ENCODE data around the gene CLEC16A. TPM values are rescaled to one million over a fixed set of nuclear protein-coding genes. Genes with fewer than 3 reads are reported as not detected.

CLEC16A gene
- polyA plus RNA-seq, 1 experiment = 11.9 TPM

DNA sequence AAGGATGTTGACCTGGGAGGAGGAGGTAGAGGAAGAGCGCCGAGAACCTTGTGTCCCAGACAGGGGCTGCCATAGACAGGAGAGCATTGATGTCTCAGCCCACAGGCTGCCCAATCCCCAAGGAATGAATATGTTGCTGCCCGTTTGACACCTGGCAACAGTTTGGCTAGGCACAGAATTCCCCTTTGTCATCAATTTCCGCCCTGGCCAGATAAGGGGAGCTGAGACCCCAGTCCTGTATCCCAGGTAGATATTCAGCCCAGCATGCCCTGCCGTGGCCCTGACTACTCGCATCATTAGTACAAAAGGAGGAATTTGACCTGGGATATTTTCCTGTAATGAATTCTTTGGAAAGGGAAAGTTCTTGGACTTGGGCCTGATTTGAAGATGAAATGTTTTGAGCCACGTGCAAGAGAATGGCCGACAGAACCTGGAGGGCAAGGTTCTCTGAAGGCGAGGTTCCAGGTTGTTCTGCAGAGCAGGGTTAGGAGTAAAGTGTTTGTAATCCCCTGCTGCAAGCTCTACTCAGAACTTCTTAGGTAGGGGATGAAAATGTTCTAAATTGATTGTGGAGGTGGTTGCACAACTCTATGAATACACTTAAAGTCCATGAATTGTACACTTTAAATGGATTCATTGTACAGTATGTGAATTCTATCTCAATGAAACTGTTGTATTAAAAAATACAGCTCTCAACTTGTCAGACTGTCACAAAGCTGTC is 202.8 kb downstream of the CLEC16A start:
- H3K9me3 ChIP-seq (ENCODE audit: control insufficient read depth, insufficient read depth, low read length) = no peaks in the 10 kb centered on the region
- H3K27me3 ChIP-seq (ENCODE audit: control insufficient read depth, insufficient read depth, low read length) = no peaks in the 10 kb centered on the region
- TF ChIP-seq, protein P1, sequence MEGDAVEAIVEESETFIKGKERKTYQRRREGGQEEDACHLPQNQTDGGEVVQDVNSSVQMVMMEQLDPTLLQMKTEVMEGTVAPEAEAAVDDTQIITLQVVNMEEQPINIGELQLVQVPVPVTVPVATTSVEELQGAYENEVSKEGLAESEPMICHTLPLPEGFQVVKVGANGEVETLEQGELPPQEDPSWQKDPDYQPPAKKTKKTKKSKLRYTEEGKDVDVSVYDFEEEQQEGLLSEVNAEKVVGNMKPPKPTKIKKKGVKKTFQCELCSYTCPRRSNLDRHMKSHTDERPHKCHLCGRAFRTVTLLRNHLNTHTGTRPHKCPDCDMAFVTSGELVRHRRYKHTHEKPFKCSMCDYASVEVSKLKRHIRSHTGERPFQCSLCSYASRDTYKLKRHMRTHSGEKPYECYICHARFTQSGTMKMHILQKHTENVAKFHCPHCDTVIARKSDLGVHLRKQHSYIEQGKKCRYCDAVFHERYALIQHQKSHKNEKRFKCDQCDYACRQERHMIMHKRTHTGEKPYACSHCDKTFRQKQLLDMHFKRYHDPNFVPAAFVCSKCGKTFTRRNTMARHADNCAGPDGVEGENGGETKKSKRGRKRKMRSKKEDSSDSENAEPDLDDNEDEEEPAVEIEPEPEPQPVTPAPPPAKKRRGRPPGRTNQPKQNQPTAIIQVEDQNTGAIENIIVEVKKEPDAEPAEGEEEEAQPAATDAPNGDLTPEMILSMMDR (IDR thresholded peaks at IDR 0.05; ENCODE audit: low read depth, low read length) = no peak
- H3K4me3 ChIP-seq (ENCODE audit: low read depth, low read length) = no peak overlapping the region
- CTCF ChIA-PET = no interaction called here
- H3K27ac ChIP-seq (ENCODE audit: low read depth, low read length) = no peak overlapping the region
- DNase-seq (ENCODE audit: low read depth, low spot score) = no peak
- POLR2A ChIA-PET = interaction anchor here (0.6 kb wide), 1 partner anchor 15 kb away, joined by 3 read pairs; no protein-coding TSS in a partner anchor

DNA sequence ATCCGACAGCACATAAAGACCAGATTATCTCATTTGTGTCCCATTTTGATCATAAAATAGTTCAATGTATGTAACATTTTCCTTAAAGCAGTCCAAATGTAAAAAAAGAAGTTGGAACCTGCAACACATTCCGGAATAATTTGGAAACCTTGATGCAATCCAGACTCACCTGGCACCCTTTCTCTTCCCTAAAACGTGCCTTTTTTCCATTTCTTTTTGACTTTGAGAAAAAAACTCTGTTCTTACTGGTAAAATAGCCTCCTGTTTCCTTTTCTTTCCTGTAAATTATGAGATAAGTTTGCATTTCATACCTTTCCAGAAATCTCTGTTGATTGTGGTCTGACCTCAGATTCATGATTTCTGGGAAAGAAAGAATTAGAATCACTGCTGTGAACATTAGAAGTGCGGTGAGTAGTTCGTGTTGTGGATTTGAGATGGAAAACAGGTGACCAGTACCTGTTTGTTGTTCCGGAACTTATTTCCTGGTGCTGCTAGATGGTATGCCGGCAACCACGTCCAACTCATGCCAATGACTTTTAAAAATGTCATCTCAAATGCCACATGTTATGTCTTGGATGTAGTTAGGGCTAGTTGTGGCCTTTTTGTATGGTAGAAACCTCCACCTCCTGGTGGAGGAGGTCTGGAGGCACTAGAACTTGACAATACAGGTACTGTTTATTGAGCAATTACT is 203.5 kb downstream of the CLEC16A start:
- CTCF ChIA-PET = no interaction called here
- Histone ChIP-seq H3K27me3 (ENCODE audit: control insufficient read depth, insufficient read depth, low read length) (no peaks in the 10 kb centered on the region), H3K27ac (ENCODE audit: low read depth, low read length) (no peak overlapping the region), H3K9me3 (ENCODE audit: control insufficient read depth, insufficient read depth, low read length) (no peaks in the 10 kb centered on the region), H3K4me3 (ENCODE audit: low read depth, low read length) (no peak overlapping the region)
- TF ChIP-seq, protein P1 (IDR thresholded peaks at IDR 0.05; ENCODE audit: low read depth, low read length) = no peak
- POLR2A ChIA-PET = no interaction called here
- DNase-seq (ENCODE audit: low read depth, low spot score) = no peak

DNA sequence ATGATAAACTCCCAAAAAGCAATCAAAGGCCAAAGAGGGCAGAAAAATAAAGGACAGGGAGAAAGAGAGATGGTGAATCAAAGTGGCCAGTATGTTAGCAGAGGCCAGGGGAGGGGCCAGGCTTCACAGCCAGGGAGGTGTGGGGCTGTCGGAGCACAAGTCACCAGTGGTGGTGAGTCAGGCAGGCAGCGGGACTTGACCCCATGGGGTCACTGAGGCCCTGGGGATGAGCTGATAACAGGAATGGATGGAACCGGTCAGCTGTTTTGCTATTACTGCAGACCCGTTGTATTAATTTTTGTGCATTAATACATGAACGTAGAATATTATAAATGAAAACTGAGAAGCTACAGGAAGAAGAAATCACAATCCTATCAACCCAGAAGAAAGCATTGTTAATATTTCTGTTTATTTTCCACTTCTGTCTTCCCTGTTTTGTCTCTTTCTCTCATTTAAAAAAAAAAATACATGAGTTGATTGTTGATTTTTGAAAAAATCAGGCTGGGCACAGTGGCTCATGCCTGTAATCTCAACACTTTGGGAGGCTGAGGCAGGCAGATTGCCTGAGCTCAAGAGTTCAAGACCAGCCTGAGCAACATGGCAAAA is 204.8 kb downstream of the CLEC16A start:
- Histone ChIP-seq H3K27ac (ENCODE audit: low read depth, low read length) (no peak overlapping the region), H3K9me3 (ENCODE audit: control insufficient read depth, insufficient read depth, low read length) (no peaks in the 10 kb centered on the region), H3K27me3 (ENCODE audit: control insufficient read depth, insufficient read depth, low read length) (no peaks in the 10 kb centered on the region), H3K4me3 (ENCODE audit: low read depth, low read length) (no peak overlapping the region)
- TF ChIP-seq, protein P1 (IDR thresholded peaks at IDR 0.05; ENCODE audit: low read depth, low read length) = no peak
- ChIA-PET CTCF (interaction anchor here (0.9 kb wide), 1 partner anchor 195 kb away, joined by 4 read pairs; no protein-coding TSS in a partner anchor), POLR2A (interaction anchor here (0.6 kb wide), 1 partner anchor 107 kb away, joined by 3 read pairs; the partner anchor contains the start of gene SOCS1)
- DNase-seq (ENCODE audit: low read depth, low spot score) = no peak

DNA sequence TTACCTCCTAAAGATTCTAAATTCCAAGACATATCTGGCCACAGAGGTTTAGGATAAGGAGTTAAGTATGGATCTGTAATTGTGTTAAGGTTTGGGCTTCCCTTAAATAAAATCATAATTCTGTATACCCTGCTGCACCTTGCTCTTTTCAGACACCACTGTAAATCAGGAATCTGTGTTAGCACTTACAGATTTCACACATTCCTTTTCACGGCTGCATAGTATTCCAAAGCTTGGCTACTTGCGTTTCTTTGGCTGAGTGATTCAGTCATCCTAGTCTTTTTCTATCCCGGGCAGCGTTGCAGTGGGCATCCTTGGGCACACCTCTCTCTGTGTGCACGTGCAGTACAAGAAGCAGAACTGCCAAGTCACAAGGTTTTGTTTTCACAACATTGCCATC is 205.8 kb downstream of the CLEC16A start:
- H3K9me3 ChIP-seq (ENCODE audit: control insufficient read depth, insufficient read depth, low read length) = no peaks in the 10 kb centered on the region
- TF ChIP-seq, protein P1 (IDR thresholded peaks at IDR 0.05; ENCODE audit: low read depth, low read length) = no peak
- H3K27ac ChIP-seq (ENCODE audit: low read depth, low read length) = no peak overlapping the region
- CTCF ChIA-PET = no interaction called here
- no peak overlapping the region for H3K4me3 ChIP-seq (ENCODE audit: low read depth, low read length)
- POLR2A ChIA-PET = no interaction called here
- H3K27me3 ChIP-seq (ENCODE audit: control insufficient read depth, insufficient read depth, low read length) = no peaks in the 10 kb centered on the region
- DNase-seq (ENCODE audit: low read depth, low spot score) = no peak
